ENCODE data around the gene SEMA7A. TPM values are rescaled to one million over a fixed set of nuclear protein-coding genes. Genes with fewer than 3 reads are reported as not detected.

SEMA7A gene
- total and polyA plus RNA-seq, 9 donors: 3.2 to 98.6 (median 9.0) TPM

DNA sequence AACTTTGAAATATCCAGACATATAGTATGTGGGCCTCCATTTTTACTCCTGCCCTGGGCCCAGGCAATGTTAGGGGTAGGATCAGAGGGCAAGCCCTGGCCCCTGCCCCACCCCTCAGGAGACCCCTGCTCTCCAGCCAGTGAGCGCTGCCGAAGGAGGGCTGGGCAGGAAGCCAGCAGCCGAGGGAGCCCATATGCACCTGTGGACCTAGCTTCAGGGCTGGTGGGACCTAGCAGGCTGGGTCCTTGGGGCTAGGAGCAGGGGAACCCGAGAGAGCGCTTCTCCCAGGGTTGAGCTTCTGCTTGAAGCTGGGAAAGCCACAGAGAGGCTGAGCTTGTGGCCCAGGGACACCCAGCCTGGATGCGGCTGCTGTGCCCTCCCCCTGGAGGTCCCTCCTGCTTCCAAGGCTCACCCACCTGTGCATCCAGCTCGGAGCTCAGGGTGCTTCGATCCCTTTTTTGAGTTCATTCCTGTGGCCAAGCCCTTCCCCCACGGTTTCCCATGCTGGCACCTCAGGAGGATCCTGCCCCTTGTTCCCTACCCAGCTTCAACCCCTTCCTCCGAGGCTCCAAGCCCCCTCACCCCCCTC is 45.3 kb downstream of the SEMA7A start:
- no peak for DNase-seq
- Histone ChIP-seq H3K4me3 (no peak overlapping the region), H3K9me3 (no peaks in the 10 kb centered on the region), H3K4me1 (ENCODE audit: insufficient read depth) (no peaks in the 10 kb centered on the region), H3K36me3 (no peaks in the 10 kb centered on the region), H3K27ac (no peak overlapping the region), H3K27me3 (no peaks in the 10 kb centered on the region)
- 79 to 86% (median 84%) methylated on average over 10 of the region's 10 CpGs for WGBS, 3 donors
- intact Hi-C loops (cut with DNase I): loop anchor here in 2 of 4 donors (10.0 kb wide), 2 partner anchors 236 to 376 kb away; no protein-coding TSS in a partner anchor
- TF ChIP-seq, protein P1, sequence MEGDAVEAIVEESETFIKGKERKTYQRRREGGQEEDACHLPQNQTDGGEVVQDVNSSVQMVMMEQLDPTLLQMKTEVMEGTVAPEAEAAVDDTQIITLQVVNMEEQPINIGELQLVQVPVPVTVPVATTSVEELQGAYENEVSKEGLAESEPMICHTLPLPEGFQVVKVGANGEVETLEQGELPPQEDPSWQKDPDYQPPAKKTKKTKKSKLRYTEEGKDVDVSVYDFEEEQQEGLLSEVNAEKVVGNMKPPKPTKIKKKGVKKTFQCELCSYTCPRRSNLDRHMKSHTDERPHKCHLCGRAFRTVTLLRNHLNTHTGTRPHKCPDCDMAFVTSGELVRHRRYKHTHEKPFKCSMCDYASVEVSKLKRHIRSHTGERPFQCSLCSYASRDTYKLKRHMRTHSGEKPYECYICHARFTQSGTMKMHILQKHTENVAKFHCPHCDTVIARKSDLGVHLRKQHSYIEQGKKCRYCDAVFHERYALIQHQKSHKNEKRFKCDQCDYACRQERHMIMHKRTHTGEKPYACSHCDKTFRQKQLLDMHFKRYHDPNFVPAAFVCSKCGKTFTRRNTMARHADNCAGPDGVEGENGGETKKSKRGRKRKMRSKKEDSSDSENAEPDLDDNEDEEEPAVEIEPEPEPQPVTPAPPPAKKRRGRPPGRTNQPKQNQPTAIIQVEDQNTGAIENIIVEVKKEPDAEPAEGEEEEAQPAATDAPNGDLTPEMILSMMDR (IDR thresholded peaks at IDR 0.05): no peak
- TF ChIP-seq POLR2A (IDR thresholded peaks at IDR 0.05) (no peak), EP300 (IDR thresholded peaks at IDR 0.05) (no peak)

DNA sequence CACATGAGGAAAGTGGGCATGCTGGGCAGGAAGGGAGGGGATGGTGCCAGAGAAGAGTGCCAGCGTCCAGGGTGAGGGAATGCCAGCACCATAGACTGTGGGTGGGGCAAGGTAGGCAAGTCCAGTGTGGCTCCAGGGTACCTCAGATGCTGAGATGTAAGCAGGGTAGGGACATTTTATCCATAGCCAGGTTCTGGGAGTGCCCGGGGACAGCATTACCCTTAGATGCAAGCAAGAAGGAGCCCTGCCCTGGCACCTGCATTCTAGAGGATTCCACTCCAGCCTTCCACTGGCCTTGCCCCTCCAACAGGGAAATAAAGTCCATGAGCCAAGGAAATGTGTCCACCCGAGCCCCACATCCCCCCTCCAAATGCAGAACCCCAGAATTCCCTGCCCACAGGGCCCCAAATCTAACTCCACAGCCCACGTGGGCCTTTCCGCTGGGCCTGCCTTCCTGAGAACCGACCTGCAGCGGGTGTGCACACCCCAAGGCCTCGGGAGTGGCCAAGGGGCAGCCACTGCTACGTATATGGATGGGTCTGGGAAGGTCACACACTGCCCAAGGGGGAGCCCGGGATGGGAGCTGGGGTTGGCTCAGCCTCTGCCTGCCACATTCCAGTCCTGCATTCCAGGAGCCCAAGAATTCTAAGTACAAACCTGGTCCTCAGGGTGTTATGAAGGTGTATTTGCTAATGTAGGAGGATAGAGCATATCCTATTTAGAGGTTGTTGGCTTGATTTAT is 46.0 kb downstream of the SEMA7A start:
- TF ChIP-seq EP300 (IDR thresholded peaks at IDR 0.05): no peak
- no peak for TF ChIP-seq POLR2A (IDR thresholded peaks at IDR 0.05)
- TF ChIP-seq, protein P1 (IDR thresholded peaks at IDR 0.05): no peak
- no peaks in the 10 kb centered on the region for H3K36me3 ChIP-seq
- WGBS, 3 donors: 73 to 75% (median 74%) methylated on average over 5 to 10 of the region's 10 CpGs
- H3K4me1 ChIP-seq (ENCODE audit: insufficient read depth): no peaks in the 10 kb centered on the region
- no peaks in the 10 kb centered on the region for H3K9me3 ChIP-seq
- H3K27ac ChIP-seq: no peak overlapping the region
- H3K4me3 ChIP-seq: no peak overlapping the region
- no peak for DNase-seq
- intact Hi-C loops (cut with DNase I): loop anchor here in 2 of 4 donors (10.0 kb wide), 2 partner anchors 237 to 377 kb away; no protein-coding TSS in a partner anchor
- no peaks in the 10 kb centered on the region for H3K27me3 ChIP-seq

DNA sequence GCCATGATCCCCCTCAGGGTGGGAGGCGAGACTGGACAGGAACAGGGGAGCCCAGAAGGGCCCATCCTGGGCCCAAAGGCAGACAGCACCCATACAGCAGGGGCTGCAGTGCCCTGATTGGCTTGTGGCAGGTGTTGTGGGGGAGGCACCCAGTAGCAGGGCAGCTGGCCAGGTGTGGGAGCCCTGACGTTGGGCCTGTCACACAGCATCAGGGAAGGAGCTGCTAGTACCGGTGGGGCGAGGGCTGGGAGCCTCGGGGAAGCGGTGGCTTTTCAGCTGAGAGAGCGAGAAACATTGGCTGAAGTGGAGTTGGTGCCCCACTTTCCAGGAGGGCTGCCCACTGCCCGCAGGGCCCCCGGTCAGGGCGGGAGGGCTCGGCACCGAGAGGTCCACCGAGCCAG is 46.6 kb downstream of the SEMA7A start:
- 81 to 82% (median 81%) methylated on average over 13 of the region's 13 CpGs for WGBS, 3 donors
- no peak for DNase-seq
- Histone ChIP-seq H3K36me3 (no peaks in the 10 kb centered on the region), H3K4me1 (ENCODE audit: insufficient read depth) (no peaks in the 10 kb centered on the region), H3K27ac (no peak overlapping the region), H3K27me3 (no peaks in the 10 kb centered on the region), H3K9me3 (no peaks in the 10 kb centered on the region), H3K4me3 (no peak overlapping the region)
- TF ChIP-seq, protein P1 (IDR thresholded peaks at IDR 0.05): no peak
- no peak for TF ChIP-seq EP300 (IDR thresholded peaks at IDR 0.05)
- no peak for TF ChIP-seq POLR2A (IDR thresholded peaks at IDR 0.05)
- intact Hi-C loops (cut with DNase I): loop anchor here in 2 of 4 donors (10.0 kb wide), 2 partner anchors 238 to 378 kb away; no protein-coding TSS in a partner anchor

DNA sequence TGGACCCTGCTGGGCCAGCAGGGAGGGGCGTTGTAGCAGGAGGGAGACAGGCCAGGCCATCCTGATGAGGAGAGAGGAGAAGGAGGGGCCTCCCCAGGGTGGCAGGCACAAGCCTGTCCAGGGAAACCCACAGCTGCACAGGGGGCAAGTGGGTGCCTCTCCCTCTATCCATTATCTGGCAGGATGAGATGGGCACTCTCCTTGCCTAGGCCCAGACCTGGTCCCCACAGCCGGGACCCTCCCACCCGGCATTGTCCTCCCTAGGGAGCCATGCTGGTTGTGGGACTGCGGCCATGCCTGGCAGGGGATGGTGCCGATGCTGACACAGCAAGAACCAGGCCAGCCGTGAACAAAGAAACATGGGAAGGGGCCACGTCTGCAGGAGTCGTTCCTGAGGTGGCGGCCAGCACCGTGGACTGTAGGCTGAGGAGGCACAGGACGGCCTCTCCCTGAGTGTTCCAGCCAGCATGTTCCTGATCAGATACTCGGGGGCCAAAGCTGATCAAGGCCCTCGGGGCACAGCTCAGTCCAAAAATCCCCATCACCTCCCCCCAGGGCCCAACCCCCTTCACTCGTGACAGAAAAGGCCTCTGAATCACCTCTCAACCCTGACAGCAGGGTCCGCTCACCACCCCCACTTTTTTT is 47.1 kb downstream of the SEMA7A start:
- Histone ChIP-seq H3K4me3 (no peak overlapping the region), H3K9me3 (no peaks in the 10 kb centered on the region), H3K27me3 (no peaks in the 10 kb centered on the region), H3K4me1 (ENCODE audit: insufficient read depth) (no peaks in the 10 kb centered on the region), H3K36me3 (no peaks in the 10 kb centered on the region), H3K27ac (no peak overlapping the region)
- no peak for TF ChIP-seq POLR2A (IDR thresholded peaks at IDR 0.05)
- TF ChIP-seq, protein P1 (IDR thresholded peaks at IDR 0.05): no peak
- no peak for TF ChIP-seq EP300 (IDR thresholded peaks at IDR 0.05)
- intact Hi-C loops (cut with DNase I): loop anchor here in 2 of 4 donors (10.0 kb wide), 2 partner anchors 238 to 378 kb away; no protein-coding TSS in a partner anchor
- DNase-seq: no peak
- WGBS, 3 donors: 84 to 89% (median 86%) methylated on average over 15 of the region's 15 CpGs
